HepG2 (cell line): Measurements from ENCODE around the gene AHCYL1.

Experiments used
- NPAS2 ChIP-seq: sonication (generic); formaldehyde crosslinking; IDR thresholded peaks from 2 replicates; pipeline ENCODE4 v1.8.0; 2022; ENCODE audit warnings: mild to moderate bottlenecking, missing genetic modification reagents, borderline replicate concordance
- ZNF737 ChIP-seq: sonication (generic); formaldehyde crosslinking; IDR thresholded peaks from 2 replicates; pipeline ENCODE4 v1.5.0; 2020; ENCODE audit warnings: missing genetic modification reagents, mild to moderate bottlenecking, borderline replicate concordance

GRCh38 chr1:110067893-110068645, 83.5 kb downstream of the AHCYL1 start:
- TF ChIP-seq NPAS2 (CRISPR knock-in tag): no peak
- TF ChIP-seq ZNF737 (CRISPR knock-in tag): no peak
